Measurements from ENCODE around the gene MRPS12. TPM values are rescaled to one million over a fixed set of nuclear protein-coding genes. Genes with fewer than 3 reads are reported as not detected.

MRPS12 gene
- total RNA-seq, result 37.9 and 38.3 TPM in 2 replicates

DNA sequence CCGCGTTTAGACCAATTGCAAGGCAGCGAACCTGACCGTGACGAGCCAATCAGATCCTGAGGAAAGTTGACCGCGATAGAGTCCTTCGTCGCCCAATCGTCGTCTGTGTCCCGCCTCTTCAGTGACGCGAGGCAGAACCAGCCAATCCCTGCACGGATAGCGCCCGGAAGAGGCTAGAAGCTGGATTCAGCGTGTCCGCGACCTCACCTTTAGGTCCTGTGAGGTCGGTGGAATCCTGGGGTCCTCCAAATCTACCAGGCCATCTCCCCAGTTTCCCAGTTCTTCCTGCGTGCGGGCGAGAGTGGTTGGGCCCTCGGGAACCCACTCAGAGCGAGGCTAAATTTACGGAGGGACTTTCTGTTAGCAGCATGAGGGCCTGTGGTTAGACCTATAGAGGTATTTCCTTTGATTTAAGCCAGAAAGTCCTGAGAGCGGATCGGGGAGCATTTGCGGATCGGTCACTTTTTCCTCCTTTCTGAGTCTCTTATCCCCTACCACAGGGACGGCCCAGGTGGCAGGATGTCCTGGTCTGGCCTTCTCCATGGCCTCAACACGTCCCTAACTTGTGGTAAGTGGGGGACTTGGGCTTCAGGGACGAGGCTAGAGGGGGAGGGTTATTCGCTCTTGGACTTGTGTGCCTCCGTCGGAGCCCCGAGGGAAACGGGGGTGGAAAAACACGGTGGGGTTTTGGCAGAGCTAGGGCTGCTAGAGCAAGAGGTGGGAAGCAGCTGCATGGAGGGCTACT lies at the start of gene MRPS12:
MRPS12 (plus strand) TSS at position 169 of the 745 bp plus-strand sequence; CDS start at position 520, 351 bp downstream.

GRCh38 chr19:38899447-38900201 lies 31.1 kb upstream of the MRPS12 start, which contains the start of the genes NFKBIB and SIRT2:
Gene NFKBIB (plus strand): TSS chr19:38899969. CDS start chr19:38900033, 64 bp downstream.
Gene SIRT2 (minus strand): TSS chr19:38899618. CDS start chr19:38899521, 97 bp downstream.

GRCh38 chr19:38929929-38930775 lies 592 bp upstream of the MRPS12 start, which contains the start of gene SARS2:
Gene SARS2 (minus strand): TSS chr19:38930763. CDS start chr19:38930736, 27 bp downstream.

DNA sequence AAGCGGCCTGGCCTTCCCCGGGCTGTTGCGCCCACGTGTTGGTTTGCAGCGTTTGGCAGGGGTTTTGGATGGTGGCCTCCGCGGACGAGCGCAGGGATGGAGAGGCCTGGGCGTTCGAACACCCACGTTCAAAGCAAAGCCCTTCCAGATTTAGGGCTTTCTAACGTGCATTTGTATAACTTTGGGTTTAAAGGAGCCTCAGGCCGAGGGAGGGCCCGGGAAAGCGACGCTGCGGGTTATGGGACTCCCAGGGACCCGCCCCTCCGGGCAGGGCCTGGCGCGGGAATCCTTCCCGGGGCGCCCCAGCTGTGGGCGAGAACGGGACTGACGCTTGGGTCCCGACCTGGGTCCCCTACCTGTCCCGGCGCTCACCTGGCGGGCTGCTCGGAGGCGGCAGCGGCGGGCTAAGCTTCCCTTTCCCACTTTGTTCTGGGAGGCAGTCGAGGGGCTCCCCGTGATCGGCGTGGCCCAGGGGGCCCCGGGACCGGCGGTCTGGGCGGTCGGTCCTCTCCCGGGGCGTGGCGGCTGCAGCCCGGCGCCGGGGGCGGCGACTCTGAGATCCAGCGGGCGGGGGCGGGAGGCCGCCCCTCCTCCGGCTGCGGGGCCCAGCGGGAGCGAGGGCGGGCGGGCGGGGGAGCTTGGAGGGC lies 44.6 kb downstream of the MRPS12 start, which contains the start of gene FBXO17:
FBXO17 (minus strand) TSS at position 529 of the 647 bp plus-strand sequence. CDS start 25,423 bp downstream, outside the sequence.

Other genes starting within 250 kb of the MRPS12 start
- 0.19 TPM in 1 of 2 replicates, not detected in the other for gene CAPN12, start 186.5 kb upstream of the MRPS12 start, total RNA-seq
- not detected in 2 replicates for gene LGALS7, start 157.4 kb upstream of the MRPS12 start, total RNA-seq
- gene LGALS7B, start 141.7 kb upstream of the MRPS12 start, total RNA-seq, result 0.65 TPM in 1 of 2 replicates, not detected in the other
- gene LGALS4, start 118.0 kb upstream of the MRPS12 start, total RNA-seq, result 0.19 TPM in 1 of 2 replicates, not detected in the other
- gene ECH1, start 99.2 kb upstream of the MRPS12 start, total RNA-seq, result 19.1 and 34.1 TPM in 2 replicates
- 208 and 227 TPM in 2 replicates for gene HNRNPL, start 81.0 kb upstream of the MRPS12 start, total RNA-seq
- 6.2 and 6.8 TPM in 2 replicates for gene RINL, start 52.7 kb upstream of the MRPS12 start, total RNA-seq
- 52.3 and 81.6 TPM in 2 replicates for gene SIRT2, start 31.3 kb upstream of the MRPS12 start, total RNA-seq
- gene NFKBIB, start 31.0 kb upstream of the MRPS12 start, total RNA-seq, result 9.6 and 16.7 TPM in 2 replicates
- not detected in 2 replicates for gene CCER2, start 18.8 kb upstream of the MRPS12 start, total RNA-seq
- 11.5 and 14.9 TPM in 2 replicates for gene SARS2, start 181 bp upstream of the MRPS12 start, total RNA-seq
- gene FBXO17, start 44.8 kb downstream of the MRPS12 start, total RNA-seq, result 1.1 and 13.6 TPM in 2 replicates
- gene FBXO27, start 101.6 kb downstream of the MRPS12 start, total RNA-seq, result 1.1 and 1.8 TPM in 2 replicates
- 0.06 TPM in 1 of 2 replicates, not detected in the other for gene ACP7, start 153.4 kb downstream of the MRPS12 start, total RNA-seq
- 6.8 and 10.4 TPM in 2 replicates for gene PAK4, start 194.8 kb downstream of the MRPS12 start, total RNA-seq

All from bladder microvascular endothelial cell (primary cell).